HG03097 (cell line): ENCODE data around the gene LILRA5.
"Not testable (repeated sequence)": the region's sequence is repeated elsewhere in the genome, so short reads cannot be mapped to it uniquely, and the experiment has no call there.

ENCODE experiments used
- ATAC-seq: cut with Tn5 transposase; IDR thresholded peaks from one replicate; pipeline ENCODE4 v1.9.1; 2021; ENCODE audit not compliant: unreplicated experiment, low FRiP score

The LILRA5 gene

DNA sequence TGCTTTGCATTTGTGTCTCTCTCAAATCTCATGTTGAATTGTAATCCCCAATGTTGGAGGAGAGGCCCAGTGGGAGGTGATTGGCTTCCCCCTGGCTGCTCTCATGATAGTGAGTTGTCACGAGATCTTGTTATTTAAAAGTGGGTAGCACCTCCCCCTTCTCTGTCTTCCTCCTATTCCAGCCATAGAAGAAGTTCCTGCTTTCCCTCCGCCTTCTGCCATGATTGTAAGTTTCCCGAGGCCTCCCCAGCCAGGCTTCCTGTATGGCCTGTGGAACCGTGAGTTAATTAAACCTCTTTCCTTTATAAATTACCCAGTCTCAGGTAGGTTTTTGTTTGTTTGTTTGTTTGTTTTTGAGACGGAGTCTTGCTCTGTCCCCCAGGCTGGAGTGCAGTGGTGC lies 22.2 kb upstream of the LILRA5 start:
- ATAC-seq: no peak

DNA sequence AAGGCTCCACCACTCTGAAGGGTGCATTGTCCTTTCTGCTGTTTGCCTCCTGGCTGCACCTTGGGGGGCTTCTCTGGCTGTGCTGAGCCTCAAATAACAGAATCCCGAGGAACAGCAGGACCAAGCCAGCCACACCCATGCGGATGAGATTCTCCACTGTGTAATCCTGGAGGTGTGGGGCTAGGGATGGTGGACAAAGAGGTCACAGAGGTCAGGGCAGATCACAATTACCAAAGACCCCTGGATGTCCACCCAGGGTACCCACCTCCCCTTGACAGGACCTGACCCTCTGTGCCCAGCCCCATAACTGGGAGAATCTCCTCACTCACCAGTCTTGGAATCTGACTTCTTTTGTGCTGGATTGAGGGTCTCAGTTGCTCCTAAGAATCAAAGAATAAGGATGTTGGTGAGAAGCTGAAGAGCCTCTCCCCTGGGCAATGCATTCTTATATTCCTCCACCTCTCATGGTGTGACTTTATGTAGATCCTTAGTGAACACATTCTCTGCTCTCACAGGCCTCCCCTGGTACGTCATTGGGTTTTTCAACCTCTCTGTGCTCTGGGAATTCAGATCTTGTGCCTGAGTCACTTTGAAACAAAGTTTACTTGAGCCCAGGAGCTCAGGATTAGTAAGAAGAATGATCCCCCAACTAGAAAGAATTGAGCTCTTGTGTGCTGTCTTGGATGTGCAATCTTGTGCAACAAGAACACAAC lies 20.8 kb upstream of the LILRA5 start:
- ATAC-seq: no peak

DNA sequence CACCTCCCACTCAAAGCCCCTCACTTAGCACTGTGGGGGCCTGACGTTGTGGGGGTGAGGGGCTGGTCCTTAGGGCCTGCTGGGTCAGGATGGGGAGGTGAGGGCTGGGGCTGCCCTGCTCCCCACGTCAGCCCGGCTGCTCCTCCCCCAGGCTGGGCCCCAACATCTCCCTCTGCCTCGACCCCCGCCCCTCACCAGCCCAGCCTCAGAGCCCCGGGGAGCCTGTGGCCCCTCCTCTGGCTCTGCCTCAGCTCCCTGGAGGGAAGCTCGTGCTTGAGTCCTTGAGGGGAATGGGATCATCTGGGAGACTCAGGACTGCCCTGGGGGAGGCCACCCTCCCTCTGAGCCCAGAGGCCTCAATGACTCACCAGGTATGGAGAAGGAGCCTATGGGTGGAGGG lies 19.2 kb upstream of the LILRA5 start:
- ATAC-seq: no peak

- no peak for ATAC-seq
These were observed 18.7 kb upstream of the LILRA5 start for GRCh38 chr19:54331626-54332025.

DNA sequence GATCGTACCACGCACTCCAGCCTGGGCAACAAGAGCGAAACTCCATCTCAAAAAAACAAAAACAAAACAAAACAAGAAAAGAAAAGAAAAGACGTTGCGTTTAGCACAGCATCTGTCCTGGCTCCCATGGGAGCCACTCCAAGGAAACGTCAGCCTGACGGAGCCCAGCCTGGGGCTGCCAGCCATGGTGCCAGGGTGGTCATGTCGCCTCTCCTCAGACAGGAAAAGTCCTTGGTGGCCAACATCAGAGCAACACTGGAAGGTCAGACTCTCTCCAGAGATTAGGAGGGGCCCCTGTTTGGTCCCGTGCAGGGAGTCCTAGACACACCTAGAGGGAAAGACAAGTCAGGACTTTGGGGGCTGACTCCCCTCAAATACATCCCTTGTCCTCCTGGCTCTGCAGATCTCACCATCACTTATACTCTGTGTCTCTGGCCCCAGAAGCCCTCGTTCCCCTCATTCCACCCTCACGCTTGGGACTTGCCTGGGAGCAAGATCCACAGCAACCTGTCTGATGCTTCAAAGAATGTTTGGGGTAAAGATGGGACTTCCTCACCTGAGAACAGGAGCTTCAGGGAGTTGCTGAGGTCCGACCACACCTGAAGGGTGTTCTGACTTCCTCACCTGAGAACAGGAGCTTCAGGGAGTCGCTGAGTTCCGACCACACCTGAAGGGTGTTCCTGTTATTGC lies 16.7 kb upstream of the LILRA5 start:
- ATAC-seq: no peak

DNA sequence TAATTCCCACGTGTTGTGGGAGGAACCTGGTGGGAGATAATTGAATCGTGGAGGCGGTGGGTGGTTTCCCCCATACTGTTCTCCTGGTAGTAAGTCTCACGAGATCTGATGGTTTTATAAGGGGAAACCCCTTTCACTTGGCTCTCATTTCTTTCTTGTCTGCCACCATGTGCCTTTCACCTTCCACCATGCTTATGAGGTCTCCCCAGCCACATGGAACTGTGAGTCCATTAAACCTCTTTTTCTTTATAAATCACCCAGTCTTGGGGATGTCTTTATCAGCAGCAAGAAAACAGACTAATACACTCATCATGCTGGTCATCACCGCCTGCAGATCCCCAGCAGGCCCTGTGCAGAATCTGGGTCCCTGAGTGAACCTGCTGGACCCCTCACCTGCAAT lies 15.8 kb upstream of the LILRA5 start:
- ATAC-seq: not testable (repeated sequence)

- no peak for ATAC-seq
These were observed 12.7 kb upstream of the LILRA5 start for GRCh38 chr19:54325631-54326030.

DNA sequence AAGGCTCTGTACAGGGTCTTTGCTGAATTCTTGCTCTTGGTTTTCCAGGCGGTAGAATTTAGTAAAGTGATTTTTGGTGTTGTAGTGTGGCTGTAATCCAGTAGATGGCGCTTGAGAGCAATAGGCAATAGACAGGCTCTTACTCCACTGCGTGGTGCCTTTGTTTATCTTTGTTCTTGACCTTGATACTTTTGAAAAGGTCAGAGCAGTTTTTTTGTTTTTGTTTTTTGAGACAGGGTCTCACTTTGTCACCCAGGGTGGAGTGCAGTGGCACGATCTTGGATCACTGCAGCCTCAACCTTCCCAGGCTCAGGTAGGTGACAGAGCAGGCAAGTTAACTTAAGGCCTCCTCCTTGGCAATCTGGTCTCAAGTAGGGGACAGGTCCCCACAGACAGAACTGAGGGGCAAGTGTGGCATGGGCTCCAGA lies 12.2 kb upstream of the LILRA5 start:
- no peak for ATAC-seq

DNA sequence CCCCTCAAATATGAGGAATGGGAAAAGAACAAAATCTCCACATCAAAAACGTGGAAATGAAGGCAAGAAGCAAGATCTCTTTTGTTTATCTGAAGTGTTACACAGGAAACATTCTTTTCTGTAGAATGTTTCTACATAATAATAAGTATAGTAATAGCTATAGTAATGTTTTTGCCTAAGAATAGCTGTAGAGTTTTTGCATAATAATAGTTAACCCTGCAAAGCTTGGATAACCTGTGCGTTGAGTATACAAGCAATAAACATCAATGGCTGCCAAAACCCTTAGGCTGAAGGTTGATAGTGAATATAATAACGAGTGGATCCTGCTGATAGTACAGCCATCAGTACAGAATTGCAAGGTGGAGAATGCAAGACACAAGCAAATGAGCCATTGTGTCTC lies 11.1 kb upstream of the LILRA5 start:
- ATAC-seq: no peak

DNA sequence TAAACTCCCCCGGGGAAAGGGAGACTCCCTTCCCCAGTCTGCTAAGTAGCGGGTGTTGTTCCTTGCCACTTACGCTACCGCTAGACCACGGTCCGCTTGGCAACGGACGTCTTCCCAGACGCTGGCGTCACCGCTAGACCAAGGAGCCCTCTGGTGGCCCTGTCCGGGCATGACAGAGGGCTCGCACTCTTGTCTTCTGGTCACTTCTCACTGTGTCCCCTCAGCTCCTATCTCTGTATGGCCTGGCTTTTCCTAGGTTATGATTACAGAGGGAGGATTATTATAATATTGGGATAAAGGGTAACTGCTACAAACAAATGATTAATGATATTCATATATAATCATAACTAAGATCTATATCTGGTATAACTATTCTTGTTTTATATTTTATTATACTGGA lies 10.0 kb upstream of the LILRA5 start:
- not testable (repeated sequence) for ATAC-seq

DNA sequence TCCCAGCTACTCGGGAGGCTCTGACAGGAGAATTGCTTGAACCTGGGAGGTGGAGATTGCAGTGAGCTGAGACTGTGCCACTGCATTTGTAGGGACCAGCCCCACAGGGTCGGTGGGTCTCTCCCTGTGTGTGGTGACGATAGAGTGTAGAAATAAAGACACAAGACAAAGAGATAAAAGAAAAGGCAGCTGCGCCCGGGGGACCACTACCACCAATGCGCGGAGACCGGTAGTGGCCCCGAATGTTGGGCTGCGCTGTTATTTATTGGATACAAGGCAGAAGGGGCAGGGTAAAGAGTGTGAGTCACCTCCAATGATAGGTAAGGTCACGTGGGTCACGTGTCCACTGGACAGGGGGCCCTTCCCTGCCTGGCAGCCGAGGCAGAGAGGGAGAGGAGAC lies 9.3 kb upstream of the LILRA5 start:
- ATAC-seq: not testable (repeated sequence)

- no peak for ATAC-seq
These were observed 7.1 kb upstream of the LILRA5 start for GRCh38 chr19:54319892-54320670.

GRCh38 chr19:54319049-54319448 lies 6.1 kb upstream of the LILRA5 start:
- ATAC-seq: no peak

GRCh38 chr19:54317965-54318240 lies 4.9 kb upstream of the LILRA5 start:
- no peak for ATAC-seq

DNA sequence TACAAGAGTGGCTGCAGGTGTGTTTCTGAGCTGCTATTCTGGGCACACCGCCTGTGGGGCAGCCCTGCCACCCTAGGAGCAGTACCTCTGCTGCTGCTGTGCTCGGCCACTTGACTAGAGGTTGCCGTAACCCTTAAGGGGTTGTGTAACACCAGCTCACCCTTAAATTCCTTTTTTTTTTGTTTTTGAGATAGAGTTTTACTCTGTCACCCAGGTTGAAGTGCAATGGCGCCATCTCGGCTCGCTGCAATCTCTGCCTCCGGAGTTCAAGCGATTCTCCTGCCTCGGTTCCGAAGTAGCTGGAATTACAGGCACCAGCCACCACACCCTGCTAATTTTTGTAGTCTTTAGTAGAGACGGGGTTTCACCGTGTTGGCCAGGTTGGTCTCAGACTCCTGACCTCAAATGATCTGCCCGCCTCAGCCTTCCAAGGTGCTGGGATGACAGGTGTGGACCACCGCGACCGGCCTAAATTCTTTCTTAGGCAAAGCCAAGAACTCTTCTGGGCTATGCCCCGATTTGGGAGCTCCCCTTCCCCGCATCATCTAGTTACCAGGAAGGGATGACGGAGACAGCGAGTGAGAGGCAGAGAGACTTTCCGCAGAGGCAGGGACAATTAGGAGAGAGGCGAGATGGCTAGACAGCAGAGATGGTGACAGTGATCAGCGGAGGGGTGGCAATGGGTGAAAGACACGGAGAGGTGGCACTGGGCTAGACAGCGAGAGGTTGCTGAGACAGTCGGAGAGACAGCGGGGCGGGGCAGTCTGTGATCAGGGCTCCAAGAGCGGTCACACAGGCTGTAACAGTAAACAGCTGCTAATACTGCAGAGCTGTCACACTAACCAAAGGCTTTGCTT lies 4.4 kb upstream of the LILRA5 start:
- no peak for ATAC-seq

DNA sequence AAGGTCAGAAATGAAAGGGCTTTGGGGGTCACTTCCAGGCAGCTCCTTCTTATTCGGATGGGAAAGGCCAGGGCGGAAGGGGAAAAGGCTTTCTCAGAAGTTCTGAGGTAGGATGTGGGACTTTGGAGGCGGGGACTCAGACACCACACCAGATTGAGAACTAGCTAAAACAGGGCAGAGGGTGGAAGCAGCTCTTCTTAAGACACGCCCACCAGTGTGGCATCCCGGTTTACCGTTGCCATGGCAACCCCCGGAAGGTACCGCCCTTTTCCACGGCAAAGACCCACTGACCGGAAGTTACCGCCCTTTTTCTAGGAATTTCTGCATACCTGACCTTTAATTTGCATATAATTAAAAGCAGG lies 3.8 kb upstream of the LILRA5 start:
- ATAC-seq: no peak

GRCh38 chr19:54315956-54316355 lies 3.0 kb upstream of the LILRA5 start:
- no peak for ATAC-seq

- ATAC-seq: no peak
These were observed 955 bp downstream of the LILRA5 start for GRCh38 chr19:54312011-54312410.

DNA sequence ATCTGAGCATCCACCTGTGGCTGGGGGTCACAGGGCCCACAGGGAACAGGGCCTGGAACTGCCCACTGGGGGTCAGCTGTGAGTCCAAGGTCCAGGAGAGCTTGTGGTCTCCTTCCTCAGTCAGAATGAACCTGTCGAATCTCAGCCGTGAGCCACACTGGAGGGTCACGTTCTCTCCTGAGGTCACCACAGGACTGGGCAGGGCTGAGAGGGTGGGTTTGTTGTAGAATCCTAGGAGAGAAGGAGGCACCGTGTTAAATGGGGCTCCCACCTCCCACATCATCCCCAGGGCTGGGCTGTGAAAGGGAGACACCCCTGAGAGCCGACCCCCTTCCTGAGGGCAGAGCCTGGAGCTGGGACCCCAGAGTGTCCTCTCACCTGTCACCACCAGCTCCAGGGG lies 1.5 kb downstream of the LILRA5 start:
- ATAC-seq: no peak

- ATAC-seq: no peak
These were observed 2.4 kb downstream of the LILRA5 start for GRCh38 chr19:54310543-54310942.

DNA sequence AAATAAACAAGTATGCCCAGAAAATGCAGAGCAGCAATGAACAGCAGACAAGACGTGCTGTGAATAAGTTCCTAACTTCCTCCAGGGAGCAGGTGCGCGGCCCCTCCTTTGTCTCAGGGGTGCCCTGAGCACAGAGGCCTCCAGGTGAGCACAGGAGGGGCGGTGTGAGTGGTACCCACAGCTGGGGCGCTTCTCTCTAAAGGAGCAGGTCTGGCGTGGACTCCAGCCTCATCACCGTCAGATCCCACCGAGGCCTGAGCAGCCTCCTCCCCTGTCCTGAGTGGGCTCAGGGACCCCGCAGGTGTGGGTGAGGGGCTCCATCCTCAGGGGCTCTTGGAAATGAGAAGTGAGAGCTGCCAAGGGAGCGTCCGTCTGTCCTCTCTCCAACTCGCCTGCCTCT lies 3.2 kb downstream of the LILRA5 start:
- ATAC-seq: no peak
